RCC 7860 (cell line): ENCODE data around the gene SQSTM1.
"Not testable (repeated sequence)": the region's sequence is repeated elsewhere in the genome, so short reads cannot be mapped to it uniquely, and the experiment has no call there.

Experiments used
- DNase-seq: peaks from one replicate; pipeline ENCODE4 v3.0.0-alpha.2; 2015; ENCODE audit warnings: low spot score
- FAIRE-seq: peaks from 2 replicates; lab custom pipeline; 2012; peaks lifted over from hg19 to GRCh38; lab: Jason Lieb, UNC

The SQSTM1 gene

DNA sequence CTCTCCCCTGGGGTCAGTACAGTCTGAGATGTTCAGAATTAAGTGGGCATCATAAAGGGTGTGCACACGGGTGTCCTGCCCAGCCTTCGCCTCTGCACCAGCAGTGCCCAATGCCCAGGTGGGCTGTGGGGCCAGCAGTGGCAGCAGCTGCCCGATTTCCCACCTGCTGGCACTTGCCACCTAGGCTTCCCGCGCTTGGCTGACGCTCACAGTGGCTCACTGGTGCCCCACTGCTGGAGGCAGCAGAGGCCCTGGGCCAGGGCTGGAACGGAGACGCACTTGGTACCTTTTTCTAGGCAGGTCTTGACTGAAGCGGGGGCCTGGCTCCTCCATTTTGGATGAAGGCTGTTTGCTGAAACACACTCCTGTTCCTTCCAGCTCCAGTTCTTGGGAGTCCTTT is 20.9 kb downstream of the SQSTM1 start:
- DNase-seq (no peak), FAIRE-seq (no peak)

DNA sequence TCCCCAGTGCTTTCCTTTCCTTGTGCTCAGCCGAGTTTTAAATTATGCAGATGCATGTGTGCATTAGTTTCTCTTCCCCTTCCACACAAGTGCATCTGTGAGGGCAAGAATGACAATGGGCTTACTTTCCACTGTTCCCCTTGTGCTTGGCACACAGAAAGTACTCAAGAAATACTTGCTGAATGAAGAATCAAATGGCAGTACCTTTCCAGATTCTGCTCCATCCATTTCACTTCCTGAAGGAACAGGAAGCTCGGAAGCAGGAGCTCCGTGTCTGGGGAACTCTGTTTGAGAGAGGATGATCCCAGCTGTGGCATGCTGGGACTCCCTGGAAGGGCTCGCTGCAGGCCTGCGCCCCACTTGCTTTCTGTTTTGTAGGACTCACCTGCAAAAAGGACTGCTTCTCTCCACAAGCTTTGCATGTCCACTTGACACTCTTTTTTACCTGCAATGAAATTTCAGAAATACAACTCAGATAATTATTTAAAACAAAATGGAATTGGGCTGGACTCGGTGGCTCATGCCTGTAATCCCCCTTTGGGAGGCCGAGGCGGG is 32.4 kb downstream of the SQSTM1 start:
- no peak for FAIRE-seq
- DNase-seq = no peak

DNA sequence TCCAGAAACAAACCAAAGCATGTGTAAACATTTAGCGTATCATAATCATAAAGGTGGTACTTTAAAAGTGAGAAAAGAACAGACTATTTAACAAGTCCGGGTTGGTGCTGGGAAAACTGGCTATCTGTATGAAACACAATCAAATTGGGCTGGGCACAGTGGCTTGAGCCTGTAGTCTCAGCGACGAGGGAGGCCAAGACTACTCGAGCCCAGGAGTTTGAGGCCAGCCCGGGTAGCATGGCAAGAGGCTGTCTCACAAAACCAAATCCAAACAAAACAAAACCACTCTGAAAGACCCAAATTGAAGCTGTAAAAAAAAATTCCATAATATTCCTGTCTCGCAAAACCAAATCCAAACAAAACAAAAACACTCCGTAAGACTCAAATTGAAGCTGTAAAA is 33.7 kb downstream of the SQSTM1 start:
- DNase-seq (no peak), FAIRE-seq (no peak)

DNA sequence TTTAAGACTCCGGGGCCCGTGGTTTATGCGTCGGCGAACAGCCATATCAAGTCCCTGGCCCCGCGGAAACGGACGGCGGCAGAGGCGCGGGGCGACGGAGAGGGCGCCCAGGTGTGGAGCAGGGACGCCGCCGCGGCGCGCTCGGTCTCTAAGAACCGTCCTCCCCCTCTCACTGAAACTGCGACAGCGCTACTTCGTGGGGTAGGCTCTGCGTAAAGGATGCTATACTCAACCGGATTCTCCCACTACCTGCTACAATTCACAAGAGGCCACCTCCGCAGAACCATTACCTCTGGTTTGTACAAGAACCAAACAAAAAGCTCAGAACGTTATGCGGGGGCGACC is 37.5 kb downstream of the SQSTM1 start:
- DNase-seq = no peak
- FAIRE-seq = no peak

DNA sequence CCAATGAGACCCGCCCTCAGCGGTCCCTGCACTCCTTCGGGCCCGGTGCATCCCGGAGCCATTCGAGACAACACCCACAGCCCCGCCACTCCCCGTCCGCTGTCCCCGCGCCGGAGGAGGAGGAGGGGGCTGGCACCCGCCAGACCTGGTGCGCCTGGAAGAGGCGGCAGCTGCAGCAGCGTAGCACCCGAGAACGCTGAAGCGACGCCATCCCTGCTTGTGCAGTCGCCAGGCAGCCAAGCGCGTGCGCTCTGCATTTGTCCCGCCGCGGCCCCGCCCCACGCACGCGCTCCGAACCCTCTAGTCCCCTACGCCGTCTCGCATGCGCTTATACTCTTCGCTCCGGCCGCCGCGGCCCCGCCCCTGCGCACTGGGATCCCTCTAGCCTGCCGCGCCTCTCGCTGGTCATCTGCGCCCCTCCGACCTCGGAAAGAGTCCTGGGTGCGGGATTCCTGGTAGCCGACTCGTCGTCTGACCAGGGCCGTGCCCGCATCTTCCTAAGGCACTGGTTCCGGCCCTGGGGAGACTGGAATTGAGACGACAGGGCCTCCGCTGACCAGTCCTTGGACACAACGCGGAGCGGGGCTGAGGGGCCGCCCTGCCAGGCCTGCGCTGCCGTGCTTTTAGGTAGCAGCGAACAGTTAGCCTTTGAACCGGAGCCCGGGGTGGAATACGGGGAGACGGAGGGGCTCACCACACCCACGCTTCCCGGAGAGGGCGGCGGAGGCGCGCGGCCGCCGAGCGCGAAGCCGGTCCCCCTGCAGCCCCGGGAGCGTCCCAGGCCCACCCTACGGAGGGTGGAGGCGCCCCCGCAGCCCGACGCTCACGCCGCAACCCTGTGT is 38.1 kb downstream of the SQSTM1 start, which contains the start of gene MRNIP:
MRNIP (minus strand) TSS at position 232 of the 842 bp plus-strand sequence; CDS start at position 211, 21 bp downstream.
- FAIRE-seq (peak; percentile 23), DNase-seq (peak; percentile 89)

DNA sequence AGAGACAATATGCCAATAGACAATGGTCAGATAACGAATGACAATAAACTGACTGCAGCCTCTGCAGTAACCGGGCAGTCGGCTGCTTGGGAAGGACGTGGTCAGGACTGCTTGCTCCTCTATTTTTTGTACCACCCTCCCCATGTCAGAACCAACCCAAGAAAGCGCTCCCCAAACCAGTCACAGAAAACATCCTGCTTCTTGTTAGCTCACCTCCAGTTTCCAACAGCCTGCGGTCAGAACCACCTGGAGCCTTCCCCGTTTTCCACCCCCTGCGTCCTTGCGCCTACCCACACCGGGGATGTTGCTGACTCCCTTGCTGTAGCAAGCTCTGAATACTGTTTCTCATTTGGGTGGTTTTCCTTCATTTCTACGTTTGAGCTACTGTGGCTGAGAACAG is 39.6 kb downstream of the SQSTM1 start:
- no peak for DNase-seq
- FAIRE-seq = no peak

DNA sequence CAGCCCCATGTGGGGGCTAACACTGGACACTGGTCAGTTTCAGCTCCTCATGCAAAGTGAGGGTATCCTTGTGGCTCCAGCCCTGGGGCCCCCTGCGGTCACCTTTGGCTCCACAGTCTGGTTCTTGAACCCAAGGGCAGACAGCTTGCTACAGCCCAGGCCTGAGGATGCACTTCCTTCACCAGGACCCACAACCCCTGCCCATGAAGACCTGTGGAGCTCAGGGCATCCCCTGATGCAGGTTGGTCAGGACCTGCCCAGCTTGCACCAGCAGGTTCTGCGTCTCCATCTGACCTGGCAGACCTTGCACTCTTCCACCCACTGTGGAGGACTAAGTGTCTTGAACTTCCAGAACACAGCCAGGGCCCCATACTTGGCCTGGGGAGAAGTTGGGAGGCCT is 41.6 kb downstream of the SQSTM1 start:
- no peak for FAIRE-seq
- DNase-seq = no peak

DNA sequence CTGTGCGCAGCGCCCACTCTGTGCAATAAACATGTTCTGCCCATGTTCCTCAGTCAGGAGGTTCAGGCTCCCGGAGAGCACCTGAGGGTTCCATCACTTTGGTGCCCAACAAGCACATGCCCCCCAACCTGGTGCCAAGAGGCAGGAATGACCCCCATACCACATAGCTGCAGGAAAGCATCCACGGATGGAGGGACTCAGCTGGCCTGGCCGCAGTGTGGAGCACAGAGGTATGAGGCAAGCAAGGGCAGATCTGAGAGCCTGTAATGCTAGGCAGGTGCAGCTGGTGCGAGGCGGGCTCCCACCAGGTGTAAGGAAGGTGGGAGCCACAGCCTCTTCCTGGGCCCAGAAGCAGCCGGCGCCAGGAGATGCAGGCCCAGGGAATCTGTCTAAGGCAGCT is 42.2 kb downstream of the SQSTM1 start:
- FAIRE-seq = no peak
- DNase-seq = no peak

DNA sequence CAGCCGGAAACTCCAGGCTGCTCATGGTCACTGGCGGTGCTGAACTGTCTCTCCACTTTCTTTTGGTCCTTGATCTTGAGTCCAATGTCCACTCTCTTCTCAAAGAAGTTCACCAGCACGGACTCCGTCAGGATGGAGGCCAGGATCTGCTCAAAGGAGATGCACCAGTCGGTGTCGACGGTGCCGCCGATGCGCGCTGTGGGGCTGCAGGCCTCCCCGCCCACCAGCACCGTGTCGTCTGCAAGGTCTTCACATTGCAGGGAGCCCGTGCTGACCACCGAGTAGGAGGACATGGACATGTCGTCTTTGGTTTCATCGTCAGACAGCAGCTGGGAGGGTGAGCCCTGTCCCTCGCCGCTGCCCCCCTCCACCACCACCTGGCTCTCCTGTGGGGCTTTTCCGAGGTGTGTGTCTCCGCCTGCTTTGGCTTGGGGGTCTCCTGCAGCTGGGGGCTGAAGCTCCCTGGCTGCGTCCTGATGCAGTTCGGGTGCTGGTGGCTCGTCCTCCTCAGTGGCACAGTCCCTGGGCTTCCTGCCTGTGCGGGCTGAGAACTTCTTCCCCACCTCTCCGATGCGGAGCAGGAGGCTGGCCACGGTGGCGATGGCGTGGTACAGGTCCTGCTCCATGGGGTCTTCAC is 42.9 kb downstream of the SQSTM1 start:
- no peak for DNase-seq
- no peak for FAIRE-seq

DNA sequence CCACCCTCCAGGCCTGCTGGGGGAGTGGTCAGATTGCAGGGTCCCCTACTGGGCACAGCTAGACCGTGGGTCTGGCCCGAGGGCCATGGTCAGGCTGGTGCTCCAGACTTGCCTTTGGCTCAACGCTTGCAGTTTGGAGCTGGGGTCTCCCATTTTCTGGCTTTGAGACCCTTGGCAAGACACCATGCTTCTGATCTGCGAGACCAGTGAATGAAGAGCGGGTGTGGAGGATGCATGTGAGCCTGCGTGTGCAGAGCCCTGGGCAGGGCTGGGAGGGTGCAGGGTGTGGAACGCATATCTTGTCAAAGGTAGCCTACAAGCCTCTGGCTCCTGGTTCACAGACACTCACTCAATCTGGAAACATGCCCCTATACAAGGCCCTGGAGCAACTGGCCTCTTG is 44.0 kb downstream of the SQSTM1 start:
- FAIRE-seq (no peak), DNase-seq (no peak)

DNA sequence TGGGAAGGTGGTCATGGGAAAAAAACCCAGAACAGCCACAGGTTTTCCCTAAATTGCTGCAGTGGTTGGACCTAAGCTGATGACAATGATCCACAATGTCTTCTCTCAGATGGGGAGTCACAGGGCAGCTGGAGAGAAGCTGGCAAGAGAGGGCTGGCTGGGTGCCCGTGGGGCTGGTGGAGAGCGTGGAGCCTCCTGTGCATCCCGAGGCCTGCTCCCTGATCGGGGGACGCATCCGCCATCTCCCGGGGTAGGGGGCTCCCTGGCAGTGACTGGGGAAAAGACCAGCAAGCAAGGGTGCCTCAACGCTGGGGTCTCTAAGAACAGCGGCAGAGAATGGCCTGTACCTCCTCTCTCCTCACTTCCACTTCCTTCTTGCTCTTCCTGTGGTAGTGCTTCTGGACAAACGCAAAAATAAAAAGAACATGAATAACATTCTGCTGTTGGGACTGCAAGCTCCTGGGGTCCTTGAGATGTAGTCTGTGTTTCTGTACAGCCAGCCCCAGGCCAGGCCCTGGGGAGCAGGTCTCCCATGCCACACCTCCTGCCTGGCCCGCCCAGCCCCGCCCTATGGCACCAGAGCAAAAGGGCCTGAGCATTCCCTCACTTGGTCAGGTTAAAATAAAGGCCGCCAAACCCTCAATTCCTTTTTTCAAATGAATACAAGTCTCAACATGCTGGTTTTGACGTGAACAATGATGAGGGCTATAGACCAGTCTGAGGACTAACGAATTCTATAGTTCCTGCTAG is 45.0 kb downstream of the SQSTM1 start:
- FAIRE-seq = no peak
- no peak for DNase-seq

DNA sequence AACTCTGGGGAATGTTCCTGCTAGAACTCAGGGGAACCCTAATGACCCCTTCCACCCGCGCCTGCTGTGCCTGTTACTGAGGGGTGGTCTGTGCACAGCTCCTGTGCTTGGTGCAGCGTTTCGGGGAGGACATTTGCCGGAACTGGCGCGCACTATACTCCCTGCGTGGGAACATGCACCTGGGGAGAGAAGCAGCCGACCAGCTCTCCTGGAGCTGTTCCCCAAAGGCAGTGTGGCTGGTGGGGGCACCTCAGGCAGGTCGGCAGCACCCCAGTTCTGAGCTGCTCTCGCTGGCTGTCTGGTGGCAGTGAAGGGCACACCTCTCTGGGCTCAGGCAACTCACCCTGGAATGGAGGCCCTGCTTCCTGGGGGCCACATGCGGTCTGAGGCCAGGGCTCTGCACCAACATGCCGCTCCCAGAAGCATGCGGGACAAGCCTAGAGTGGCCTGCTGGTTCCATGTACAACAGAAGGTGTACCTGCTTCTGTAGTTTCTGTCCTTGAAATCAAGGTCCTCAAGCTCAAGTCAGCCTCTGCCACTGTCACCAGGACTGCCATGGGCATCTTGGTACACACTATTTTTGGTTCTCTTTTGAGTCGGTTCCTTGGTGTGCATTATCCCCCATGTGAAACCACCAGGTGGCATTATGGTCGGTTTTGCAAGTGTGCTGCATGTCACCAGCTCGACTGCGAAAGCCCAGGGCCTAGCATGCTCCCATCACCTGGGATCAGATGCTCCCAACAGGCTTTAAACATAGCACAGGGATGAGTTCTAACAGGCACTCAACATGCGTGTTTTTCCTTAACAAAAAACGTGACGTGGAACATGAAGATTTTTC is 45.8 kb downstream of the SQSTM1 start:
- no peak for FAIRE-seq

DNA sequence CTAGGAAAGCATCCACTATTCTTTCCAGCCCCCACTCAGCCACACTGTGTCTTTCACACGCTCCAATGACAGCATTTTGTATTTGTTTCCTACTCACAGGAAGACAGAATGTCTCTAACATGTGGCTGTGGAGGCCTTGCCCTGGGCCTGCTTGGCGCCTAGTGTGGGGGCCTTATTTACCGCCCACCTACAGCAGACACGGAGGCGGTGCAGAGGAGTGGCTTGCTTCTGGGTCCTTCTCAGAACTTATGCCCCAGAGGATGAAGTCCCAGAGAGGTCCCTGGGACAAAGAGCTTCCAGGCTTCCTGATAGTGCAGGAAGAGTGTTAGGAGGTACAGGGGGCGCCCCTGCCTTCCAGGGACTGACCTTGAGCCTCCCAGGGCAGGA is 46.4 kb downstream of the SQSTM1 start:
- FAIRE-seq (no peak), DNase-seq (no peak)

More for the DNA sequence above, 45.8 kb downstream of the SQSTM1 start:
- DNase-seq = no peak

DNA sequence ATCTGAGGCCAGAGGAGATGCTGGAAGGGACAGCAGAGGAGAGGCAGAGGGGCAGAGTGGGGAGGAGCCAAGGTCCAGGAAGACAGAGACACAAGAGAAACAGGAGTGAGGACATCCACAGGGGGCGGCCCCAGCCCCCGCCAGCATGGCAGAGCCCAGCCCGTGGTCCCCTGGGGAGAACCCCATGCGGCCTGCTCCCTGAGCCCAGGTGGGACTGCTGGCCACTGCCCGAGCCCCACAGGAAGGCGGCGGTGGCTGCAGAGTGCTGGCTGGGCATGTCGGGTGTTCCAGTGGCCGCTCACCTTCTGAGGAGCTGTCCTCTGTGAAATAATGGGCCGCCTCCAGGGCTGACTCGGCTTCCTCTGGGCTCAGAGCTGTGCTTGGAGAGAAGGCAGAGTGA is 46.8 kb downstream of the SQSTM1 start:
- FAIRE-seq (no peak), DNase-seq (no peak)

DNA sequence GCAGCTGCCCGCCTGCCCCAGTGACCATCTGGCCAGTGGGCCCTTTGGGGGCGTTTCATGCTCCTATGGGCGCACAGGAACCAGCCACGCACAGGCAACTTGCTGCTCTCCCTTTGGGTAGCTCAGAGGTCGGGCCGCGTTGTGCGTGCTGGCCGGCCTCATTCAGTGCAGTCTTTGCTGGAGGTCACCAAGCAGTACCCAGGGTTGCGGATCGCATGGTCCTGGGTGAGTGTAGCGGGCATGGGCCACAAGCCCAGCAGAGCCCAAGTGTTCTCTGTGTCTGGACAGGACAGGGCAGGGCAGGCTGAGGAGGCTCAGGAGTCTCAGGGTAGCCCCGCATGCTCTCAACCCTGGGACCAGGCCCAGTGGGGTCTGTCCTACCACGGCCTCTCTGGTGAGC is 47.8 kb downstream of the SQSTM1 start:
- FAIRE-seq (no peak), DNase-seq (no peak)

DNA sequence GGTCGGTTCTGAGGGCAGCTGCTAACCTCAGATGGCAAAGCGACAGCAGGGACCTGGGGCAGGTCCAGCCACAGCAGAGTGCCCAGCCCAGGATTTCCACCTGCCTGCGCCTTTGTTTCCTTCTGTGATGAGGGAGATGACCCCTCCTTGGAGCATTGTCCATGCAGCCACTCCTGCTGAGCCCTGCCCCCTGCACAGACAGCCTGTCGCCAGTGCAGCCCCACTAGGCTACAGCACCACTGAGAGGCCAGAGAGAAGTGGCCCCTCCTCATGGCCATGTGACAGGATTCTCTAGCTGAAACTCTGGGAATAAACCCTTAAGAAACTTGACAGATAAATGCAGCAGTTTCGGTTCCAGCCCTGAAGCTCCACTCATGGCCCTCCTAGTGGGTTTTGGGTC is 48.4 kb downstream of the SQSTM1 start:
- FAIRE-seq (no peak), DNase-seq (no peak)

DNA sequence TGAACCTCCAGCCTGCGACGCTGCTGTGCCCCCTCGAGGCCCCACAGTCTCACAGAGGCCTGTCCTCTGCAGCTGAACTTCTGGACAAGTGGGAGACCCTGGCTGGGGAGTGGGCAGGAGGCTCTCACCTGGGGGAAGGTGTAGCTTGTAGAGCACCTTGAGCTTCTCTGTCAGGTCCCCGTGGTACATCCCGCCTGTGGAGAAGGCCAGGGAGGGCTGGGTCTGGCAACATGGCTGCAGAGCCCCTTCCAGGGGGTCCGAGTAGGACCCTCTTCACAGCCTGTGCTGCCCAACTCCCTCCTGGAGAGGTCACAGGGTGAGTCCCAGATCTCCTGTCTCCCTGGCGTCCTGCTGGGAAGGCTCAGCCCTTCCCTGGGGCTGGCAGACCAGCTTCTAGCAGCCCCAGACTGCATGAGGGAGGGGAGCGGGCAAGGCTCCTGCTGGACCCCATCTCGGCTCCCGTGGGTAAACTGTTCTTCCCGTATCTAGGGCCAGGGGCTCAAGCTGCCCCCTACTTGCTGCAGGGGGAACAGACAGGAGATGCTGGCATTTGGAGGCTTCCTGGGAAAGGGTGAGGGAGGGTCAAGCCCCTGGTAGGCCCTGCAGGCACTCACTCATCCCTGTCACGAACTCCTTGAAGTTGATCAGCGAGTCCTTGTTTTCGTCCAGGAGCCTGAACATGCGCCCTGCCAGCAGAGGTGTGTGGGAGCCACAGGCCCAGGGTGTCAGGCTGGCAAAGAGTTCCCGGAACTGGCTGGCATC is 49.1 kb downstream of the SQSTM1 start:
- DNase-seq (no peak), FAIRE-seq (no peak)

DNA sequence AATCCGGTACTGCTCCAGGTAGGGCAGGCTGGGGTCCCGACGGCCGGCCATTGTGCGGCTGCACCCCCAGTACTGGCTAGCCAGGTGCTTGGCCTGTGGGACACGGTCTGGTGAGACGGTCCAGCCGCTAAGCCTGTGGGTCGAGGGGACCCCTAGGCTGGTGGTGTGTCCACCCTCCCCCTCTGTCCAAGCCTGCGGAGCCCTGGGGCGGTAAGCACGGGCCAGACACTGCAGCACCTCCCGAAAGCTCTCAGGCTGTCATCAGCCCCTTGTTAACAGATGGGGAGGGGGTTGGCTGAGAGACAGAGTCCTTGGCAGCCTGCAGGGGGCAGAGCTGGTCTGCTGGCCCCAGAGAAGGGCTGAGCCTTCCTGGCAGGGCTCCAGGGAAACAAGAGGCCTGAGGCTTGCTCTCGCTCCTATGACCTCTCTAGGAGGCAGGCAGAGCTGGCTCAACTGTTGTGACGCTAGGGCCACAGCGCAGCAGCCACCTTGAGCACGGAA is 49.7 kb downstream of the SQSTM1 start:
- FAIRE-seq (no peak), DNase-seq (no peak)

DNA sequence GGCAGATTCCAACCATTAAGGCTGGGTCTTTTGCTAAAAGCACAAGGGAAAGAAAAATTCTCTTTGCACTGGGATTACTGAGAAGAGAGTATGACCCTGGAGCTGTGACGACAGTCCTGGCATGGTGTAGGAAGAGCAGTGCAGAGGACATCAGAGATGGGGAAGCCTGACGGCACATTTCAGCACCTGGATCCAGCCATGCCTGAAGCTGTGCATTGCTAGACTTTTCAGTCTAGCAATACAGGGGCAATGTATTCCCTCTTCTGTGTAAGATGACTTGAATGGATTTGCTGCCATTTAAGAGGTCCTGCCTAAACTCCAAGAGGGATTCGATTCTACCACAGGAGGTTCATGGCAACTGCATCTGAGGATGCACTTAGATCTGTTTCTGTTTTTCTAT is 50.2 kb downstream of the SQSTM1 start:
- DNase-seq = no peak
- FAIRE-seq = no peak

DNA sequence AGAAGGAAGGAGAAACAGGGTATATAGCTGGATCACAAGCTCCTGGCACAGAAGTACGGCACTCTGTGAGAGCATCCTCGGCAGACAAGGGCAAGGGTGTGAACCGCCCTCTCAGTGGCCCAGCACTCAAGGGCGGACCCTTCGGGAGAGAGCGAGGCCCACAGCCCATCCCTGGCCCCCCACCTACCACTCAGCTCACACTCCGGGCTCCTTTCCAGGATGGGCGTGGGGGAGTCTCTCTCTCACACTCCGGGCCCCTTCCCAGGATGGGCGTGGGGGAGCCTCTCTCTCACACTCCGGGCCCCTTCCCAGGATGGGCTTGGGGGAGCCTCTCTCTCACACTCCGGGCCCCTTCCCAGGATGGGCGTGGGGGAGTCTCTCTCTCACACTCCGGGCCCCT is 50.8 kb downstream of the SQSTM1 start:
- not testable (repeated sequence) for FAIRE-seq, DNase-seq
